Stomach (tissue), 9 donors: ENCODE measurements around the gene SHANK1. TPM values are rescaled to one million over a fixed set of nuclear protein-coding genes. Genes with fewer than 3 reads are reported as not detected.

Source experiments
- DNase-seq, 2 donors: peaks; one replicate each; pipeline versions ENCODE4 v3.0.0 to v3.0.0-alpha.2; 2013 to 2019
- H3K27ac ChIP-seq, 5 donors: fragments of 200-600 bp in 4 of 5; sonication (generic) in 4 of 5; one replicate each; pipeline ENCODE4 v1.5.1; 2013 to 2019; ENCODE audit warnings: mild to moderate bottlenecking in 1 of 5, moderate library complexity in 1 of 5
- H3K27me3 ChIP-seq, 3 donors: fragments of 200-600 bp; sonication (generic); one replicate each; pipeline ENCODE4 v1.5.1; 2017 to 2019; ENCODE audit warnings: mixed run types in 1 of 3
- H3K36me3 ChIP-seq, 4 donors: fragments of 200-600 bp; sonication (generic); 1 replicate in 3 of 4; 2 replicates in 1 of 4; pipeline ENCODE4 v1.5.1; 2016 to 2019
- H3K4me1 ChIP-seq, 4 donors: fragments of 200-600 bp; sonication (generic); one replicate each; pipeline ENCODE4 v1.5.1; 2016 to 2019
- H3K4me3 ChIP-seq, 4 donors: fragments of 200-600 bp; sonication (generic) in 3 of 4; one replicate each; pipeline ENCODE4 v1.5.1; 2016 to 2019; ENCODE audit warnings: mild to moderate bottlenecking in 1 of 4
- H3K9me3 ChIP-seq, 4 donors: fragments of 200-600 bp; sonication (generic); one replicate each; pipeline ENCODE4 v1.5.1; 2016 to 2019
- CTCF ChIP-seq, 7 experiments: fragments of 450-650 bp in 4 of 7; fragments of 200-600 bp in 3 of 7; sonication (generic) in 3 of 7; IDR thresholded peaks; one replicate each; pipeline ENCODE4 v1.5.1; 2016 to 2019; ENCODE audit warnings: antibody characterized with exemption in 7 of 7, control low read depth in 2 of 7, mild to moderate bottlenecking in 1 of 7
- EP300 ChIP-seq: sonication (generic); formaldehyde crosslinking; IDR thresholded peaks from one replicate; pipeline ENCODE4 v1.6.1; 2017; ENCODE audit warnings: antibody characterized with exemption
- POLR2A ChIP-seq, 4 donors: fragments of 450-650 bp; IDR thresholded peaks; one replicate each; pipeline ENCODE4 v1.6.1; 2016; ENCODE audit warnings: antibody characterized with exemption in 4 of 4, control low read depth in 2 of 4, mild to moderate bottlenecking in 1 of 4, moderate library complexity in 1 of 4
- POLR2AphosphoS5 ChIP-seq, 3 donors: sonication (generic); formaldehyde crosslinking; IDR thresholded peaks; one replicate each; pipeline ENCODE4 v1.6.1; 2016; ENCODE audit warnings: antibody characterized with exemption in 3 of 3
- WGBS, 5 donors: extraction: QIAGEN DNeasy Blood & Tissue Kit in 3 of 5; methylation state at CpG; one replicate each; pipeline versions ENCODE4 v1.1.5 to v1.1.7; 2013 to 2018; 5-methylcytosine and 5-hydroxymethylcytosine counted together
- intact Hi-C: fragments of 100-400 bp; cut with DNase I; formaldehyde crosslinking; loops from one replicate; pipeline ENCODE4 v1.15.1; 2023; ENCODE audit warnings: low total_unique reads
- polyA plus RNA-seq, 3 donors: library from polyadenylated mRNA; stranded (reverse); fragments of 200-250 nt; gene quantifications; one replicate each; pipeline ENCODE4 v1.2.3, GENCODE V29; 2013
- total RNA-seq, 5 donors: library from RNA; depleted of rRNA; stranded (reverse); fragments of >200 nt; gene quantifications; one replicate each; pipeline versions ENCODE4 v1.1.0 to v1.2.3, GENCODE V29; 2014 to 2016
- donor health status: healthy with polysubstance abuse.
- donor health status: Bipolar disorder and iron deficiency.
- donor health status: healthy.

The SHANK1 gene
- total and polyA plus RNA-seq, 8 donors, result 0.15 to 1.5 (median 0.67) TPM; not detected in 4

DNA sequence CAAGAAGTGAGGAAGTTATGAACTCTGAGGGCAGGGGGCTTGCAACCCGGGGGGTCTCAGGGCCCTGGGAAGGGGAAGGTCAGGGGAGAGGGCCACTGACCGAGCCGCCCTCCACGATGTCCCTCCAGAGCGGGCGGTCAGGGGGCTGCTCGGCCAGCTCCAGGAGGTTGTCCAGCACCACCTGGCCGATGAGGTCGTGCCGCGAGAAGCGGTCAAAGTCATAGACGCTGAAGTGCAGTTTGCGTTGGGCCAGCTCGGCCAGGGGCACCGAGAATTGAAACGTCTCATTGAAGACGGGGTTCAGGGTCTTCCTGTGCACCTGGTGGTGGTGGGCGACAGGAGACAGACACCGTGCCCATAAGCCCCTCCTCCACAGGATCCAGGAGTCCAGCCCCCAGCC, 90.4 kb downstream of the SHANK1 start:
- no peaks in the 10 kb centered on the region for H3K4me1 ChIP-seq
- H3K4me3 ChIP-seq, result no peak overlapping the region
- no peaks in the 10 kb centered on the region for H3K36me3 ChIP-seq
- H3K27ac ChIP-seq, result no peak overlapping the region
- DNase-seq, result no peak
- peaks cover 6 to 23% (median 19%) of the 10 kb centered on the region in 4 donors for H3K9me3 ChIP-seq
- peaks cover 0 to 29% (median 5%) of the 10 kb centered on the region in 3 donors for H3K27me3 ChIP-seq
- WGBS, 5 donors, result 75 to 82% (median 79%) methylated on average over 20 of the region's 20 CpGs
- no peak for TF ChIP-seq EP300
- no peak for TF ChIP-seq CTCF (IDR thresholded peaks at IDR 0.05)
- no peak for TF ChIP-seq POLR2AphosphoS5 (IDR thresholded peaks at IDR 0.05)
- TF ChIP-seq POLR2A (IDR thresholded peaks at IDR 0.05), result no peak
- intact Hi-C loops, result no loop called here

- Histone ChIP-seq H3K27ac (no peak overlapping the region), H3K27me3 (peaks cover 0 to 29% (median 5%) of the 10 kb centered on the region in 3 donors), H3K4me1 (no peaks in the 10 kb centered on the region), H3K4me3 (no peak overlapping the region), H3K36me3 (no peaks in the 10 kb centered on the region), H3K9me3 (peaks cover 0 to 16% (median 12%) of the 10 kb centered on the region in 4 donors)
- no peak for TF ChIP-seq POLR2AphosphoS5 (IDR thresholded peaks at IDR 0.05)
- TF ChIP-seq CTCF (IDR thresholded peaks at IDR 0.05), result no peak
- TF ChIP-seq POLR2A (IDR thresholded peaks at IDR 0.05), result no peak
- no peak for TF ChIP-seq EP300
- intact Hi-C loops, result no loop called here
- DNase-seq, result no peak
- WGBS, 5 donors, result 89 to 91% (median 90%) methylated on average over 6 to 7 of the region's 7 CpGs
These were observed 91.1 kb downstream of the SHANK1 start for GRCh38 chr19:50628551-50628950.

- H3K36me3 ChIP-seq, result no peaks in the 10 kb centered on the region
- no peak for DNase-seq
- no peaks in the 10 kb centered on the region for H3K4me1 ChIP-seq
These were observed 91.5 kb downstream of the SHANK1 start for GRCh38 chr19:50628146-50628545.

GRCh38 chr19:50626795-50627194, 92.8 kb downstream of the SHANK1 start:
- H3K9me3 ChIP-seq, result no peaks in the 10 kb centered on the region
- TF ChIP-seq POLR2AphosphoS5 (IDR thresholded peaks at IDR 0.05), result no peak
- no peak for TF ChIP-seq CTCF (IDR thresholded peaks at IDR 0.05)
- no peak for TF ChIP-seq POLR2A (IDR thresholded peaks at IDR 0.05)
- TF ChIP-seq EP300, result no peak
- no peak overlapping the region for H3K4me3 ChIP-seq
- H3K36me3 ChIP-seq, result no peaks in the 10 kb centered on the region
- WGBS, 5 donors, result 58 to 73% (median 65%) methylated on average over 4 of the region's 4 CpGs
- peaks cover 0 to 20% (median 5%) of the 10 kb centered on the region in 3 donors for H3K27me3 ChIP-seq
- no peak for DNase-seq
- intact Hi-C loops, result no loop called here
- no peaks in the 10 kb centered on the region for H3K4me1 ChIP-seq
- no peak overlapping the region for H3K27ac ChIP-seq

More at GRCh38 chr19:50628146-50628545, 91.5 kb downstream of the SHANK1 start:
- WGBS, 5 donors, result 79 to 88% (median 85%) methylated on average over 5 of the region's 5 CpGs
- TF ChIP-seq POLR2AphosphoS5 (IDR thresholded peaks at IDR 0.05) (no peak), EP300 (no peak), CTCF (IDR thresholded peaks at IDR 0.05) (no peak), POLR2A (IDR thresholded peaks at IDR 0.05) (no peak)
- peaks cover 0 to 12% (median 8%) of the 10 kb centered on the region in 4 donors for H3K9me3 ChIP-seq
- peaks cover 0 to 29% (median 5%) of the 10 kb centered on the region in 3 donors for H3K27me3 ChIP-seq
- intact Hi-C loops, result no loop called here
- H3K27ac ChIP-seq, result no peak overlapping the region
- no peak overlapping the region for H3K4me3 ChIP-seq
